GM19351 (cell line): ENCODE data around the gene FREM1.
A peak's percentile ranks its signal among the peaks of the same experiment; 100 is the strongest.

ENCODE experiments used
- ATAC-seq: cut with Tn5 transposase; IDR thresholded peaks from one replicate; pipeline ENCODE4 v1.9.1; 2021; ENCODE audit warnings: mild to moderate bottlenecking, moderate library complexity; ENCODE audit not compliant: unreplicated experiment

FREM1 gene

GRCh38 chr9:14769230-14769571, 141.0 kb downstream of the FREM1 start:
- ATAC-seq: peak; percentile 84

DNA sequence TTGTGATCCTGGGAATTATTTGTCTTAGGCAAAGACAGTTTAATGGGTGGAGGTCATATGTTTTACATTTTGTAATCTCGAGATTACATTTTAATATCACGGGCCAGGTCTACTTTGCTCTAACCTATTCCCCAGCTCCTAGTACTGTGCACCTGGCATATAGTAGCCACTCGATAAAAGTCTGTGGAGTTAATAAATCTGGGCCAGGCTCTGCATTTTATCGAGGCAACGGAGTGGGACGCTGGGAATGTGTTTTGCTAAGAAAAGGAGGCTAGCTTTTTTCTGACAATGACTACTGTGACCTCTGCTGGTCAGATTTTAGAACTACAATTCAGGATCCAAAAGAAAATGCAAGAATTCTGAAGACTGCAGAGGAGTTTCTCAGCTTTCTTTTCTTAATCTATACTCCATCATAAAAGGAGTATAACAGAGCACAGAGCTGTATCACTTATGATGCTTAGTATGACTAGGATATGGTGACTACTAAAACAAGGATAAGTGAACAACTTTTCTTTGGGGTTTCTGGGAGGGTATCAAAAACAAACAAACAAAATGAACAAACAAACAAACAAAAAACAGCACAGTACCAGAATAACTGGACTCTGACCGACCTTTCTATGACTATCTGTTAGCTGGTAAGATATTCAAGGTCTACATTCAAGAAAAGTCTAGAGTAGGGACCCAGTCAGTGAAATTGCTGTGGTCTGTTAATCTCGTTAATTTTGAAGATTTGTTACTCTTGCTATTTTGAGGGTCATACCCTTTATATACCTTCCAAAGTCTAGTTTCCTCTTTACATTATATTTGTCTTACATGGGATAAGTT, 141.6 kb downstream of the FREM1 start:
- peak; percentile 45 for ATAC-seq

- ATAC-seq: no peak
These were observed 143.9 kb downstream of the FREM1 start for GRCh38 chr9:14766299-14766698.

GRCh38 chr9:14761584-14761983, 148.6 kb downstream of the FREM1 start:
- ATAC-seq: no peak

- no peak for ATAC-seq
These were observed 150.2 kb downstream of the FREM1 start for GRCh38 chr9:14760060-14760459.

GRCh38 chr9:14756291-14756690, 153.9 kb downstream of the FREM1 start:
- ATAC-seq: no peak

DNA sequence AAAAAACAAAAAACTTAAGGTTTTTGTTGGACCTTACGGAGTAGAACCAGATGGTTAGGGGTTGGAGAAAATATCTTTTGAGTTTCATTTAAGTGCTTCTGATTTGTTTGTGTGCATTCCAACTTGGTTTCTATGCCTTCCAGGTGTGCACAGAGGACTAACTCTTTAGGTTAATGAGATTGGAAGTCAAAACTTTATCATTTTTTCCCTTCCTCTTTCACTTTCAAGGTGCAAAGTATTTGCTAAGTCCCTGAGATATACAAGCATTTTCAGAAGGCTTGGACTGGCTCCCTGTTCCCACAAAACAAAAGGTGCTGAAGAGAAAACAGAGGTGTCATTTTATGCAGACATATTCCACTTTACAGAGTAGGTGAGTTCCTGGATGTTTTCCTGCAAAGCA, 157.4 kb downstream of the FREM1 start:
- ATAC-seq: no peak

DNA sequence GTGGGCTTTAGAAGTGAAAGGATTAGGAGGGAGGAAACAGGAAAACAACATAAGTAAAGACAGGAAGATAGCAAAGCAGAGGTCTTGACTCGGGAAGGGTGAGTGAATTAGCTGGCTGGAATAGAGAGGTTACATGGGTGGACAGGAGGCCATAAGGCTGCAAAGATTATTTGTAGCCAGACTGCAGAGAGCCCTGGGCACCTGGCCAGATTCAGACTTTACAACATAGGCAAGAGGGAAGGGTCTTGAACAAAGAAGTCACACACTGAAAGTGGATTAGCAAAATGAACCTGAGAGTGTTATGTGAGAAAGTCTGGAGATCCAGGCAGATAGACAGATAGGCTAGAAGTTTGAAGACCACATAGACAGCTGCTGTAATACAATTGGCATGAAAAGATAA, 158.0 kb downstream of the FREM1 start:
- ATAC-seq: no peak

- ATAC-seq: no peak
These were observed 159.4 kb downstream of the FREM1 start for GRCh38 chr9:14750821-14751220.

GRCh38 chr9:14749741-14750211, 160.5 kb downstream of the FREM1 start:
- ATAC-seq: no peak

DNA sequence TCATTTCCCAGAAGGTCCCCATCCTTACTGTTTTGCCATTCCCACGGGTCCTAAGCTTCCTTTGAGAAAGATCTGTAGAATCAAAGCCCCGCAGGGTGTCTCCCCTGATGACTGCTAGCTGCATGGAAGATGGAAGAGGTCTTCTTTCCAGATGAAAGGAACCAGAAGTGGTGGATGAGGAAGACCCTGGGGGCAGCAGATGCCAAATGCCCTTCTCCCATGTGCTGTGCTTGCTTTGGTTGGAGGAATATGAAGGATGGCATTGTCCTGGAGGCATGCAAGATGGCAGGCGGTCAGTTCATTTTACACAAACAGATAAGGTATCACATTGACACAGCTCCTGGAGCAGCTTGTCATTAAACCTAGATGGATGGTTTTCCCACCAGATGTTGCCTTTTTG, 161.9 kb downstream of the FREM1 start:
- no peak for ATAC-seq

- no peak for ATAC-seq
These were observed 163.1 kb downstream of the FREM1 start for GRCh38 chr9:14747111-14747510.

GRCh38 chr9:14746626-14747025, 163.6 kb downstream of the FREM1 start:
- no peak for ATAC-seq

GRCh38 chr9:14744768-14745167, 165.5 kb downstream of the FREM1 start:
- no peak for ATAC-seq

GRCh38 chr9:14741369-14741768, 168.9 kb downstream of the FREM1 start:
- no peak for ATAC-seq

DNA sequence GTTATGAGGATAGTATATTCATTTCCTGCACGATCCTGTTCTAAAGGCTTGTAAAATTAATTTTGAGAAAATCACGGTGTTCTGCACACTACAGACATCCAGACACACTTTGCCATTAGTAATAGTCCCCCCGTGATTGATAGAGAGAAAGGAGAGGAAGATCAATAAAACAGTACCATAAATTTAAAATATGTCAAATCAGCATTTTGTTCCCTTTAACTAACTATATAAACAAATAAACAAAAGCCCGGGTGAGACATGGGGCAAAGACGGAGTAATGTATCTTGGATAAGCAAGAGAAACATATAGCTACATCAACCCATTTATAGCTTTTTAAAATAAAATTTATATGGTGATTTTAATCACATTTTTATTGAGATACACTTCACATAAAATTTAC, 177.1 kb downstream of the FREM1 start:
- ATAC-seq: no peak

GRCh38 chr9:14731294-14731981, 178.8 kb downstream of the FREM1 start:
- ATAC-seq: no peak

DNA sequence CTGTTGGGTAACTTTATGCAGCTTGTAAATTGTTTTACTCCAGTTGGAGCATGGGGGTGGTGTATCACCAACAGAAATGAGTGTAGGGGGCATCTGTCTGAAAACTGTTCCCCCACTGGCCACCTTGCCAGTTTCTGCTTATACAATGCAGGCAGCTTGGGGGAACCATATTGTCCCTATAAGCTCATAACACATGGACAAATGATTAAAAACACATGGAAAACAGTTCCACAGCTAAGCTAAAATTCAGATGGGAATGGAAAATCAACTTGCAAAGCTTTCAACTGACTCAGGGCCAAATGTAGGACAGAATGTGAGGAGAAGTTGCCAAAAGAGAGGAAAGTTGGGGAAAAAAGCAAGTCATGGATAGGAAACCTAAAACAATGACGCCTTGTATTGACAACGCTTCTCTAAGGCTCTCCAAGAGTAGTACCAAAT, 179.7 kb downstream of the FREM1 start:
- ATAC-seq: no peak

GRCh38 chr9:14723301-14723700, 186.9 kb downstream of the FREM1 start:
- no peak for ATAC-seq

GRCh38 chr9:14722391-14723035, 187.7 kb downstream of the FREM1 start, which contains the start of gene CER1:
Gene CER1, minus strand, starts transcription at chr9:14722733. Its CDS starts 61 bp downstream, at chr9:14722672.
- ATAC-seq: no peak

DNA sequence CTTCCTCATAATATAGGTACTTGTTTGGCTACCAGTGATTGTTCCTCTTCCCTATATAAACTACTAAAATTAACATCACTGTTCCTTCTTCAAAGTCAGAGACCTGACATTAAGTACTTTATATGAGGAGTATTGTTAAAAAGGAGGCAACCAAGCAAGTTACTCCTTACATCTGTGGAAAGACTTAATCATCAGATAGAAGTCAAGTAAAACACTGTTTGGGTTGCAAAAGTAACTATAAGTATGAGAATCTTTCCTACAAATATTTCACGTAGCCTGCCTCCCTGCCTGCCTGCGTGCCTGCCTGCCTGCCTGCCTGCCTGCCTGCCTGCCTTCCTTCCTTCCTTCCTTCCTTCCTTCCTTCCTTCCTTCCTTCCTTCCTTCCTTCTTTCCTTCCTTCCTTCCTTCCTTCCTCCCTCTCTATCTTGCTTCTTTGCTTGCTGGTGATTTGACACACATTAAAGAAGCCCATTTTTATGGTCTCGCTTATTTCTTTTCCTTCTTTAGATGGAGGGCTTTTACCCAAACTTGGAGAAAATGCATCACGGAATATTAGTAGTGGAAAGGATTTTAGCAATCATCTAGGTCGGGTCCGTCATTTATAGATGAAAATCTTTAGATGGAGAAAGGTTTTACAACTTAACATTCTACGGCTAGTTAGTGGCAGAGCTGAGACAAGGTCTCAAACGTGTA, 190.9 kb downstream of the FREM1 start:
- no peak for ATAC-seq
